Measurements from ENCODE around the gene PPFIA3.
"Not testable (repeated sequence)": the region's sequence is repeated elsewhere in the genome, so short reads cannot be mapped to it uniquely, and the experiment has no call there.

Gene PPFIA3

DNA sequence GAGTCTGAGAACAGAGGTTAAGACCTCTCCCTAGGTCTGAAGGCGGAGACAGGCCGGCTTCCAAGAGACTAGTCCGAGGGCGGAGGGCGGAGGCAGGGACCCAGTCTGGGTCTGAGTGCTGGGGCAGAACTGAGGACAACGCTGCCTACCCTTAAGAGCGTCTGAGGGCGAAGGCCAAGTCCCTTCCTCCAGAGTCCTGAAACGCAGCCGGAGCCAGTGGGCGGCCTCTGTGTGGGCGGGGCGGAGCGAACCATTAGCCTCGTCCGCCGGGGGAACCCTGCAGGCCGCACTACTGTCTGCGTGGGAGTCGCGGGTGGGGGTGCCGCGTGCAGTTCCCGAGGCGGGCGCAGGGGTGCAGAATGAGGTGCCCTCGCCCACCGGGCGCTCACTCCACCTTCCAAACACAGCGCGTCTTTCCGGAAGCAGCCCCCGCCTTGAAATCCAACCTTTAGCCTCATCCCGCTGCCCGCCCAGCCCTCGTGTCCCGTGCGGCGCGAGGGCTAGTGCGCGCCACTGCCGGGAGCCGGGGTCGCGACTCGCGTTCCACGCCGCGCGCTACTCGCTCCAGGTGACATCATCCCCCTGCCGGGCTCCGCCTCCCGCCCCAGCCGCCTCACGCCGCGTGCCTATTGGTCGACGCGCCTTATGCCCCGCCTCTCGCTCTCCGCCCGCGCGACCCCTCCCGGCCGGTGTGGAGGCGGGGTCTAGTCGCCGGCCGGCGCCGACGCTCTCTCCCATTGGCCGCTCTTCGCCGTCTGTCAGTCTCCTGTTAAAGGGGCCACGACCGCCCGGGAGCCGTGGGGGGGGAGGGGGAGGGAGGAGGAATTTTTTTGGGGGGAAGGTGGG, 556 bp upstream of the PPFIA3 start, which contains the start of gene C19orf73:
Gene C19orf73, minus strand, starts transcription at position 579 of the 846 bp plus-strand sequence. Its CDS starts 121 bp downstream, at position 458.
- TF ChIP-seq, protein P1, sequence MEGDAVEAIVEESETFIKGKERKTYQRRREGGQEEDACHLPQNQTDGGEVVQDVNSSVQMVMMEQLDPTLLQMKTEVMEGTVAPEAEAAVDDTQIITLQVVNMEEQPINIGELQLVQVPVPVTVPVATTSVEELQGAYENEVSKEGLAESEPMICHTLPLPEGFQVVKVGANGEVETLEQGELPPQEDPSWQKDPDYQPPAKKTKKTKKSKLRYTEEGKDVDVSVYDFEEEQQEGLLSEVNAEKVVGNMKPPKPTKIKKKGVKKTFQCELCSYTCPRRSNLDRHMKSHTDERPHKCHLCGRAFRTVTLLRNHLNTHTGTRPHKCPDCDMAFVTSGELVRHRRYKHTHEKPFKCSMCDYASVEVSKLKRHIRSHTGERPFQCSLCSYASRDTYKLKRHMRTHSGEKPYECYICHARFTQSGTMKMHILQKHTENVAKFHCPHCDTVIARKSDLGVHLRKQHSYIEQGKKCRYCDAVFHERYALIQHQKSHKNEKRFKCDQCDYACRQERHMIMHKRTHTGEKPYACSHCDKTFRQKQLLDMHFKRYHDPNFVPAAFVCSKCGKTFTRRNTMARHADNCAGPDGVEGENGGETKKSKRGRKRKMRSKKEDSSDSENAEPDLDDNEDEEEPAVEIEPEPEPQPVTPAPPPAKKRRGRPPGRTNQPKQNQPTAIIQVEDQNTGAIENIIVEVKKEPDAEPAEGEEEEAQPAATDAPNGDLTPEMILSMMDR (IDR thresholded peaks at IDR 0.05): no peak
- Histone ChIP-seq H3K27ac (peak within 1 kb of the TSS; percentile 80 to 100), H3K4me3 (peak within 1 kb of the TSS; percentile 95)
- DNase-seq (ENCODE audit: low spot score): peak; percentile 94

- DNase-seq (ENCODE audit: low spot score): no peak
- Histone ChIP-seq H3K4me3 (peak overlapping the region; percentile 95), H3K27ac (no peak overlapping the region)
- TF ChIP-seq, protein P1 (IDR thresholded peaks at IDR 0.05): no peak
Measured at GRCh38 chr19:49120325-49120683, 960 bp downstream of the PPFIA3 start.

DNA sequence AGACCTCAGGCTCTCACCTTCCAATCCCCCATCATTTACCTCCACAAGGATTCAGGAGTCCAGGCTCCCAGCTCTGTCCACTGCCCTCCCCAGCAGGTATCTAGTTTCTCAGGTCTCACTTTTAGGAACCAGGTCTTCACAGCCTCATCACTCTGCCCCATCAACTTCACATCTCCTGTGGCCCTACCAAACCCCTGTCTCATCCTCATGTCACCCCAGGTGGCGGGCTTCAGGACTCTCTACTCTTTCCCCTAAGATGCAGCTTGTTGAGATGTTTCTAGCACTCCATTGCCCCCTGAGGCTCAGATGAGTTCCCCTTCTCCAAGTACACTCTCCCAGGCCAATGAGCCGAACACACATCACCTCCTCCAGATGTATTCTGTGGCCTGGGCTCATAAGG, 1.5 kb downstream of the PPFIA3 start:
- TF ChIP-seq, protein P1 (IDR thresholded peaks at IDR 0.05): no peak
- no peak overlapping the region for H3K27ac ChIP-seq
- no peak for DNase-seq (ENCODE audit: low spot score)
- no peak overlapping the region for H3K4me3 ChIP-seq

- not testable (repeated sequence) for H3K27ac ChIP-seq; H3K4me3 ChIP-seq; DNase-seq (ENCODE audit: low spot score)
Measured at GRCh38 chr19:49121841-49122240, 2.5 kb downstream of the PPFIA3 start.

DNA sequence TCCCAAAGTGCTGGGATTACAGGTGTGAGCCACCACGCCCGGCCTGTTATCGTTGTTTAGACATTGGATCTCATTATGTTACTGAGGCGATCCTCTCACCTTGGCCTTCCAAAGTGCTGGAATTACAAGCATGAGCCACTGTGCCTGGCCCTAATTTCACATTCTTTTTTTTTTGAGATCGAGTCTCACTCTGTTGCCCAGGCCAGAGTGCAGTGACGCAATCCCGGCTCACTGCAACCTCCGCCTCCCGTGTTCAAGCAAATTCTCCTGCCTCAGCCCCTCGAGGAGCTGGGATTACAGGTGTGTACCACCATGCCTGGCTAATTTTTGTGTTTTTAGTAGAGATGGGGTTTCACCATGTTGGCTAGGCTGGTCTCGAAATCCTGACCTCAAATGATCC, 3.9 kb downstream of the PPFIA3 start:
- H3K4me3 ChIP-seq; DNase-seq (ENCODE audit: low spot score); H3K27ac ChIP-seq: not testable (repeated sequence)

DNA sequence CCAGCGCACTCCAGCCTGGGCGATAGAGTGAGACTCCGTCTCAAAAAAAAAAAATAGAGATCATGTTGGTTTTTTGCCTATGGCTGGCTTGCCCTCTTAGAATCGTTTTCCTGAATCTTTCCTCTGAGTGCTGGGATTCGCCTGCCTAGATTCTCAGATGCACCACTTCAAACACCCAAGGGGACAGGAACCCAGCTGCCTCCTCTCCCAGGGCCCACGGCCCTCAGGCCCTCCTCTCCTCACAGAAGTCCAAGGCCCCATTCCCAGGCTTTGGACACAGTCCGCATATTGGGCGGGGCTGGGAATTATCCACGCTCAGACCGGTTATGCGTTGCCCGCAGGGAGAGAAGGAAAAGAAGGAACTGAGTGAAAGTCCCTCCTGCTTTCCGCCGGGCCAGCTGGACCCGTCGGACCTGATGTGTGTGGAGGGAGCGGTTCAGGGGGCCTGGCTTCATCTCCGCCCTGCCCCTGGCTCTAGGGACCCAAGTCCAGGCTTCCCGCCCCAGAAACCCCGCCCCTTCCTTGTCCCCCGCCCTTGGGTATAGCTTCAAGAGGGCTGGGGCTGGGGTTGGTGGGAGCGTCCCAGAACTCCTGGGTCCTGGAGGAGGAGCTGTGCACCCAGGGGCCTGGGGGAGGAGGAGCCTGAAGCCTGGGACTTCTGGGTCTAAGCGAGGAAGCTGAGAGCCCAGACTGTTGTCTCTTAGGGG, 5.8 kb downstream of the PPFIA3 start:
- no peak for DNase-seq (ENCODE audit: low spot score)
- TF ChIP-seq, protein P1 (IDR thresholded peaks at IDR 0.05): no peak
- Histone ChIP-seq H3K4me3 (no peak overlapping the region), H3K27ac (no peak overlapping the region)

- no peak for DNase-seq (ENCODE audit: low spot score)
- Histone ChIP-seq H3K27ac (no peak overlapping the region), H3K4me3 (no peak overlapping the region)
- TF ChIP-seq, protein P1 (IDR thresholded peaks at IDR 0.05): no peak
Measured at GRCh38 chr19:49126575-49126974, 7.2 kb downstream of the PPFIA3 start.

DNA sequence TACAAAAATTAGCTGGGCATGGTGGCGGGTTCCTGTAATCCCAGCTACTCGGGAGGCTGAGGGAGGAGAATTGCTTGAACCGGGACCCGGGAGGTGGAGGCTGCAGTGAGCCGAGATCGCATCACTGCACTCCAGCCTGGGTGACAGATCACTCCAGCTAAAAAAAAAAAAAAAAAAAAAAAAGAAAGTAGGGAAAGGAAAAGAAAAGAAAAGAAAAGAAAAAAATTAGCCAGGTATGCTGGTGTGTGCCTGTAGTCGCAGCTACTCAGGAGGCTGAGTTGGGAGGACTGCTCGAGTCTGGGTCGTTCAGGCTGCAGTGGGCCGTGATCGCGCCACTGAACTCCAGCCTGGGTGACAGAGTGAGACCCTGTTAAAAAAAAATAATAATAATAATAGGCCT, 7.9 kb downstream of the PPFIA3 start:
- H3K4me3 ChIP-seq; H3K27ac ChIP-seq; DNase-seq (ENCODE audit: low spot score): not testable (repeated sequence)

Measured in coronary artery (tissue), 2 donors.